ENCODE measurements around the gene TMEM120B.
"Not testable (repeated sequence)": the region's sequence is repeated elsewhere in the genome, so short reads cannot be mapped to it uniquely, and the experiment has no call there.

TMEM120B gene

GRCh38 chr12:121773011-121773777 is 60.6 kb downstream of the TMEM120B start:
- DNase-seq (ENCODE audit: low read depth in 2 of 2): peak; percentile 66 to 69

- no peak for DNase-seq (ENCODE audit: low read depth in 2 of 2)
These were observed 62.5 kb downstream of the TMEM120B start for GRCh38 chr12:121774968-121775474.

GRCh38 chr12:121775501-121775900 is 62.9 kb downstream of the TMEM120B start:
- DNase-seq (ENCODE audit: low read depth in 2 of 2): no peak

- peak; percentile 94 to 96 for DNase-seq (ENCODE audit: low read depth in 2 of 2)
These were observed 63.9 kb downstream of the TMEM120B start for GRCh38 chr12:121776190-121777098.

GRCh38 chr12:121778567-121779421 is 66.2 kb downstream of the TMEM120B start:
- no peak for DNase-seq (ENCODE audit: low read depth in 2 of 2)

- no peak for DNase-seq (ENCODE audit: low read depth in 2 of 2)
These were observed 66.9 kb downstream of the TMEM120B start for GRCh38 chr12:121779422-121779895.

- DNase-seq (ENCODE audit: low read depth in 2 of 2): no peak
These were observed 67.9 kb downstream of the TMEM120B start for GRCh38 chr12:121780429-121780828.

- DNase-seq (ENCODE audit: low read depth in 2 of 2): no peak
These were observed 69.0 kb downstream of the TMEM120B start for GRCh38 chr12:121781484-121781997.

GRCh38 chr12:121781998-121782979 is 69.7 kb downstream of the TMEM120B start:
- peak in 1 of 2 donors; percentile 58 for DNase-seq (ENCODE audit: low read depth in 2 of 2)

GRCh38 chr12:121783766-121784165 is 71.2 kb downstream of the TMEM120B start:
- no peak for DNase-seq (ENCODE audit: low read depth in 2 of 2)

- DNase-seq (ENCODE audit: low read depth in 2 of 2): no peak
These were observed 71.9 kb downstream of the TMEM120B start for GRCh38 chr12:121784460-121784859.

GRCh38 chr12:121786440-121786825 is 73.9 kb downstream of the TMEM120B start:
- DNase-seq (ENCODE audit: low read depth in 2 of 2): no peak

- DNase-seq (ENCODE audit: low read depth in 2 of 2): no peak
These were observed 74.8 kb downstream of the TMEM120B start for GRCh38 chr12:121787063-121788025.

GRCh38 chr12:121788176-121788818 is 75.7 kb downstream of the TMEM120B start:
- DNase-seq (ENCODE audit: low read depth in 2 of 2): no peak

GRCh38 chr12:121789233-121789781 is 76.8 kb downstream of the TMEM120B start:
- DNase-seq (ENCODE audit: low read depth in 2 of 2): no peak

GRCh38 chr12:121789800-121790728 is 77.5 kb downstream of the TMEM120B start:
- DNase-seq (ENCODE audit: low read depth in 2 of 2): peak; percentile 89 to 90

GRCh38 chr12:121790785-121791184 is 78.2 kb downstream of the TMEM120B start:
- not testable (repeated sequence) for DNase-seq (ENCODE audit: low read depth in 2 of 2)
